Heart right ventricle (tissue), 16 donors: Measurements from ENCODE around the gene XNDC1N. TPM values are rescaled to one million over a fixed set of nuclear protein-coding genes. Genes with fewer than 3 reads are reported as not detected.

Experiments used
- ATAC-seq, 8 donors: fragments of 200-7000 bp; cut with Tn5 transposase; one replicate each; pipeline ENCODE4 v1.9.1; 2020; ENCODE audit warnings: mild to moderate bottlenecking in 8 of 8, moderate library complexity in 8 of 8, moderate number of reproducible peaks in 1 of 8
- DNase-seq, 2 donors: peaks; one replicate each; pipeline ENCODE4 v3.0.0-alpha.2; 2020
- H3K27ac ChIP-seq, 10 donors: fragments of 200-600 bp; sonication (generic) in 2 of 10; one replicate each; pipeline versions ENCODE4 v1.5.0 to v1.8.0; 2020 to 2022; ENCODE audit warnings: mild to moderate bottlenecking in 3 of 10
- H3K27me3 ChIP-seq, 7 donors: fragments of 200-600 bp; one replicate each; pipeline ENCODE4 v1.8.0; 2021 to 2022; ENCODE audit warnings: mild to moderate bottlenecking in 2 of 7
- H3K36me3 ChIP-seq, 9 donors: fragments of 200-600 bp; sonication (generic) in 1 of 9; one replicate each; pipeline versions ENCODE4 v1.5.0 to v1.8.0; 2020 to 2022; ENCODE audit warnings: mild to moderate bottlenecking in 2 of 9
- H3K4me1 ChIP-seq, 9 donors: fragments of 200-600 bp; sonication (generic) in 1 of 9; one replicate each; pipeline versions ENCODE4 v1.5.0 to v1.8.0; 2020 to 2022; ENCODE audit warnings: mild to moderate bottlenecking in 4 of 9
- H3K4me3 ChIP-seq, 10 donors: fragments of 200-600 bp; sonication (generic) in 2 of 10; one replicate each; pipeline versions ENCODE4 v1.5.0 to v1.8.0; 2020 to 2022; ENCODE audit warnings: mild to moderate bottlenecking in 7 of 10, moderate library complexity in 2 of 10
- H3K9me3 ChIP-seq, 11 donors: fragments of 200-600 bp in 10 of 11; sonication (generic) in 2 of 11; one replicate each; pipeline versions ENCODE4 v1.5.0 to v1.8.0; 2013 to 2022; ENCODE audit warnings: mild to moderate bottlenecking in 2 of 11, control low read depth in 1 of 11, moderate library complexity in 1 of 11
- WGBS, 2 donors: extraction: QIAGEN DNeasy Blood & Tissue Kit; methylation state at CpG; one replicate each; pipeline ENCODE4 v1.1.7; 2013; ENCODE audit warnings: inconsistent platforms in 1 of 2; 5-methylcytosine and 5-hydroxymethylcytosine counted together
- intact Hi-C, 10 donors: fragments of 100-400 bp; cut with DNase I; formaldehyde crosslinking; loops; one replicate each; pipeline versions ENCODE4 v1.11.1 to v1.14.2; 2022
- polyA plus RNA-seq, 2 donors: library from polyadenylated mRNA; stranded (reverse); fragments of 200-250 nt; gene quantifications; one replicate each; pipeline ENCODE4 v1.2.3, GENCODE V29; 2013
- total RNA-seq, 10 donors: library from RNA; stranded (reverse); fragmentation: NEBNext Ultra II Directional in 3 of 10; extraction: Animal tissue kit (Norgen Biotek cat#: 25700) in 3 of 10; gene quantifications; one replicate each; pipeline versions ENCODE4 v1.2.1 to v1.2.4, GENCODE V29; 2021 to 2023
- TF ChIP-seq, protein P1 (sequence below), 9 donors: fragments of 200-600 bp; sonication (generic) in 2 of 9; IDR thresholded peaks; one replicate each; pipeline versions ENCODE4 v1.5.0 to v1.8.0; 2021 to 2022; ENCODE audit warnings: antibody characterized with exemption in 9 of 9, mild to moderate bottlenecking in 5 of 9, moderate library complexity in 1 of 9
- donor health status: Arrhythmogenic right ventricular cardiomyopathy.
- donor health status: ischemic (EF 13 %, LVEDD 7.1; RV severe dilation, severe dysfunction).
- donor health status: healthy with polysubstance abuse.
- donor health status: DM: no; HTN: yes; CAD: no.
- donor health status: DM: no; HTN: no; CAD: no.
- donor health status: ischemic (EF 25% LVEDD 6.9; RV normal size, moderate dysfunction).
- donor health status: ischemic (EF 25% LVEDD 5.7; RV mildly dilated, moderate dysfunction).
- donor health status: healthy.
- donor health status: DM: yes; HTN: yes; CAD: no.
- donor health status: Ischemic cardiomyopathy.
- donor health status: ischemic (EF 35%, LVEDD 5.7; RV mildly dilated, moderate dysfunction).
- donor health status: nonischemic (EF 11% LVEDD 7.7; RV severe dilation, severe dysfunction).
- donor health status: DM: yes; HTN: yes; CAD: no.
- donor health status: PGD.
- donor health status: ischemic (EF 29% LVEDD 5.4; RV normal size, mild dysfunction).
- donor health status: nonischemic (EF 23%, LVEDD 6.1; RV moderate dilation, normal function).

The XNDC1N gene
- total and polyA plus RNA-seq, 12 donors: 1.00 to 4.7 (median 3.4) TPM

DNA sequence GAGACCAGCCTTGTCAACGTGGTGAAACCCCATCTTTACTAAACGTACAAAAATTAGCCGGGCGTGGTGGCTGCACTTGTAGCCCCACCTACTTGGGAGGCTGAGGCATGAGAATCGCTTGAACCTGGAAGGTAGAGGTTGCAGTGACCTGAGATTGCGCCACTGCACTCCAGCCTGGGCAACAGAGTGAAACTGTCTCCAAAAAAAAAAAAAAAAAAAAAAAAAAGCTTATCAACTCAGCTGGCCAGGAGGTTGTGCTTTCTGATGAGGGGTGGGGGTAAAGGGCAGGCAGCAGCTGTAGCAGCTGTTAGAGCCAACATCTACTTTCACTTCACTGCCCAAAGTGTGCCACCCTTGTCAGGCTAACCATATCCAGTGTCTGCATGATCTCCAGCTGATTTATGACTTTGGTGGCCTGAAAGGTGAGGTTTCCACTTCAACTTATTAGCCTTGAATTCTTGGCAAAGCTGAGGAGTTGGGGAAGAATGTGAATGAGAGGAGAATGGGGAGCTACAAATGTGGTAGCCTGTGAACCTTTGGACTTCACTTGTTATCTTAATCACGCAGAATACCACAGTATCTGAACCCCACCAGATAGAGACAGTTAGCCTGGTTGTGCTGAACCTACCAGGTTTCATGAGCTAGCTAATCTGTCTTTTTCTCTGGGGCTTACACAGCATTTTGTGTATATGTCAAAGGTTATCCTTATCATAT is 20.1 kb upstream of the XNDC1N start:
- Histone ChIP-seq H3K4me1 (peaks cover 0 to 36% (median 5%) of the 10 kb centered on the region in 9 donors), H3K9me3 (no peaks in the 10 kb centered on the region), H3K36me3 (peaks cover 0 to 10% (median 0%) of the 10 kb centered on the region in 9 donors), H3K27ac (no peak overlapping the region), H3K27me3 (no peaks in the 10 kb centered on the region), H3K4me3 (no peak overlapping the region)
- ATAC-seq (no peak), DNase-seq (no peak)
- intact Hi-C loops: no loop called here
- 79 to 82% methylated on average over 7 of the region's 7 CpGs for WGBS, 2 donors
- TF ChIP-seq, protein P1, sequence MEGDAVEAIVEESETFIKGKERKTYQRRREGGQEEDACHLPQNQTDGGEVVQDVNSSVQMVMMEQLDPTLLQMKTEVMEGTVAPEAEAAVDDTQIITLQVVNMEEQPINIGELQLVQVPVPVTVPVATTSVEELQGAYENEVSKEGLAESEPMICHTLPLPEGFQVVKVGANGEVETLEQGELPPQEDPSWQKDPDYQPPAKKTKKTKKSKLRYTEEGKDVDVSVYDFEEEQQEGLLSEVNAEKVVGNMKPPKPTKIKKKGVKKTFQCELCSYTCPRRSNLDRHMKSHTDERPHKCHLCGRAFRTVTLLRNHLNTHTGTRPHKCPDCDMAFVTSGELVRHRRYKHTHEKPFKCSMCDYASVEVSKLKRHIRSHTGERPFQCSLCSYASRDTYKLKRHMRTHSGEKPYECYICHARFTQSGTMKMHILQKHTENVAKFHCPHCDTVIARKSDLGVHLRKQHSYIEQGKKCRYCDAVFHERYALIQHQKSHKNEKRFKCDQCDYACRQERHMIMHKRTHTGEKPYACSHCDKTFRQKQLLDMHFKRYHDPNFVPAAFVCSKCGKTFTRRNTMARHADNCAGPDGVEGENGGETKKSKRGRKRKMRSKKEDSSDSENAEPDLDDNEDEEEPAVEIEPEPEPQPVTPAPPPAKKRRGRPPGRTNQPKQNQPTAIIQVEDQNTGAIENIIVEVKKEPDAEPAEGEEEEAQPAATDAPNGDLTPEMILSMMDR (IDR thresholded peaks at IDR 0.05): no peak

DNA sequence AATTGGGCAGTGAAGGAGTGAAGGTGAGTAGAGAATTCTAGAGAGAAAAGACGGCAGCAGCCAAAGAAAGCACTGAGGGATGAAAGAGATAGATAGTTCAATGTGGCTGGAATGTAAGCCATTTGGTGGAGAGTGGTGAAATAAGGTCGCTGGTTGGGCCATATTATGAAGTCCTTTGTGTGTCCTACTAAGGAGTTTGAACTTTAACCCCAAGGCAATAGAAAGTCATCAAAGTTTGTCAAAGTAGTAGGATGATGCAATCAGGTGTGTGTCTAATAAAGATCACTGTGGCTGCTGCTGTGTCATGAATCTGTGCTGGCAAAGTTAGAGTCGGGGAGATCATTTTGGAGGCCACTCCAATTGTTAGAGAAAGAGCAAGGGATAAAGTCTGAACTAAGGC is 19.1 kb upstream of the XNDC1N start:
- TF ChIP-seq, protein P1 (IDR thresholded peaks at IDR 0.05): no peak
- H3K36me3 ChIP-seq: peaks cover 0 to 10% (median 0%) of the 10 kb centered on the region in 9 donors
- DNase-seq (no peak), ATAC-seq (no peak)
- H3K27me3 ChIP-seq: no peaks in the 10 kb centered on the region
- intact Hi-C loops: no loop called here
- no peaks in the 10 kb centered on the region for H3K9me3 ChIP-seq
- H3K4me1 ChIP-seq: peaks cover 0 to 36% (median 5%) of the 10 kb centered on the region in 9 donors
- no peak overlapping the region for H3K4me3 ChIP-seq
- 93% methylated on average over 3 of the region's 3 CpGs for WGBS, 2 donors
- H3K27ac ChIP-seq: no peak overlapping the region

DNA sequence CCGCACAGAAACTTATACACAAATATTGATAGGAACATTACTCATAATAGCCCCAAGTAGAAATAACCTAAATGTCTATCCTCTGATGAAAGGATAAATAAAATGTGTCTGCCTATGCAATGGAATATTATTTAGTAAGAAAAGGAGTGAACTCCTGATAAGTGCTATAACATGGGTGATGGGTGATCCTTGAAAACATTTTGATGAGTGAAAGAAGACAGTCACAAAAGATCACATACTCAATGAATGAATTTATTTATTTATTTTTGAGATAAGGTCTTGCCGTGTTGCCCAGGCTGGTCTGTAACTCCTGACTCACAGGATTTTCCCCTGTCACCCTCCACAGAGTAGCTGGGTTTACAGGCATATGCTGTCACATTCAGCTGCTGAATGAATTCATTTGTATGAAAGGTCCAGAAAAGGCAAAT is 17.8 kb upstream of the XNDC1N start:
- peaks cover 0 to 10% (median 0%) of the 10 kb centered on the region in 9 donors for H3K36me3 ChIP-seq
- no peak overlapping the region for H3K4me3 ChIP-seq
- 66 to 71% methylated on average over 2 of the region's 2 CpGs for WGBS, 2 donors
- no peak overlapping the region for H3K27ac ChIP-seq
- no peaks in the 10 kb centered on the region for H3K9me3 ChIP-seq
- ATAC-seq (no peak), DNase-seq (no peak)
- H3K27me3 ChIP-seq: no peaks in the 10 kb centered on the region
- intact Hi-C loops: no loop called here
- TF ChIP-seq, protein P1 (IDR thresholded peaks at IDR 0.05): no peak
- peaks cover 0 to 36% (median 5%) of the 10 kb centered on the region in 9 donors for H3K4me1 ChIP-seq

DNA sequence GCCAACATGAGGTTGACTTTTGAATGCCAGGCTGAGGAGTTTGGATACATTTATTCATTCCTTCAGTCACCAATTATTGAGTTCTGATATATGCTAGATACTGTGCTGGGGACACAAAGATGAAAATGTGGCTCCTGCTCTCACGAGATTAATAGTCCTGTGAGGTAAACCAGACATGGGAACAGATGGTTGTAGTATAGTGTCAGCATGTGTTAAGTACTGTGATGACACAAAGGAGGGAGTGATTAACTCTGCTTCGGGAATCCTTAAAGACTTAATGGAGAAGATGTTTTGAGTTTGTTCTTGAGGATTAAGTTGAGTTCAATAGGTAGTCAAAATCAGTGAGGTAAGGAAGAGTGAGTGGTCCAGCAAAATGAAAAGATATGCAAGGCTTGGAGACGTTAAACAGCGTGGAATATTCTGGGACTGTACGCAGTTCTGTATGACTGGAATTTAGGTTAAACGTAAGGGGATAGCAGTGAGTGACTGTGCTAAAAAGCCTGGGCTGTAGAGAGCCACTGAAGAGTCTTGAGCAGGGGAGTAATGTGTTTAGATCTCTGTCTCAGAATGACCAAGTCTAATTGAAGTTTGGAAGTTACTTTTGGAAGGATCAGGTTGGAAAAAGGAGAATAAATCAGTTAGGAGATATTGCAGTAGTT is 12.3 kb upstream of the XNDC1N start:
- no peaks in the 10 kb centered on the region for H3K9me3 ChIP-seq
- whole genome bisulfite sequencing, 2 donors: 47 to 71% methylated on average over 6 of the region's 6 CpGs
- ATAC-seq (no peak), DNase-seq (no peak)
- TF ChIP-seq, protein P1 (IDR thresholded peaks at IDR 0.05): no peak
- H3K4me3 ChIP-seq: no peak overlapping the region
- H3K36me3 ChIP-seq: peaks cover 0 to 8% (median 0%) of the 10 kb centered on the region in 9 donors
- intact Hi-C loops: no loop called here
- peaks cover 0 to 46% (median 11%) of the 10 kb centered on the region in 9 donors for H3K4me1 ChIP-seq
- H3K27ac ChIP-seq: no peak overlapping the region
- no peaks in the 10 kb centered on the region for H3K27me3 ChIP-seq
